HG03045 (cell line): ENCODE results near the gene MCMBP.

ENCODE experiments used
- ATAC-seq: cut with Tn5 transposase; IDR thresholded peaks from one replicate; pipeline ENCODE4 v1.9.1; 2021; ENCODE audit warnings: mild to moderate bottlenecking, moderate library complexity; ENCODE audit not compliant: unreplicated experiment

The MCMBP gene

GRCh38 chr10:119834188-119834587, 38.5 kb downstream of the MCMBP start:
- ATAC-seq: no peak

GRCh38 chr10:119832951-119833350, 39.7 kb downstream of the MCMBP start:
- ATAC-seq: no peak

GRCh38 chr10:119831656-119832055, 41.0 kb downstream of the MCMBP start:
- no peak for ATAC-seq

- ATAC-seq: no peak
Observed at GRCh38 chr10:119830851-119831250, 41.8 kb downstream of the MCMBP start.

- no peak for ATAC-seq
Observed at GRCh38 chr10:119829429-119829828, 43.2 kb downstream of the MCMBP start.

GRCh38 chr10:119827430-119827829, 45.2 kb downstream of the MCMBP start:
- ATAC-seq: no peak

- no peak for ATAC-seq
Observed at GRCh38 chr10:119826771-119827170, 45.9 kb downstream of the MCMBP start.

GRCh38 chr10:119824299-119824698, 48.3 kb downstream of the MCMBP start:
- ATAC-seq: no peak

- ATAC-seq: no peak
Observed at GRCh38 chr10:119821182-119821581, 51.5 kb downstream of the MCMBP start.

GRCh38 chr10:119818889-119819270, 53.8 kb downstream of the MCMBP start:
- ATAC-seq: no peak

GRCh38 chr10:119817991-119818888, 54.4 kb downstream of the MCMBP start:
- no peak for ATAC-seq

GRCh38 chr10:119815671-119816070, 57.0 kb downstream of the MCMBP start:
- ATAC-seq: no peak

- ATAC-seq: no peak
Observed at GRCh38 chr10:119812684-119813083, 60.0 kb downstream of the MCMBP start.

- no peak for ATAC-seq
Observed at GRCh38 chr10:119811122-119811521, 61.5 kb downstream of the MCMBP start.

- ATAC-seq: no peak
Observed at GRCh38 chr10:119807960-119808697, 64.5 kb downstream of the MCMBP start.

GRCh38 chr10:119806334-119807130, 66.1 kb downstream of the MCMBP start:
- no peak for ATAC-seq

- ATAC-seq: no peak
Observed at GRCh38 chr10:119805702-119806230, 66.9 kb downstream of the MCMBP start.

- ATAC-seq: no peak
Observed at GRCh38 chr10:119803264-119803663, 69.4 kb downstream of the MCMBP start.

GRCh38 chr10:119801998-119802538, 70.6 kb downstream of the MCMBP start:
- ATAC-seq: no peak

GRCh38 chr10:119801176-119801575, 71.5 kb downstream of the MCMBP start:
- ATAC-seq: no peak

- no peak for ATAC-seq
Observed at GRCh38 chr10:119796039-119796438, 76.6 kb downstream of the MCMBP start.
